ENCODE measurements around the gene SNX19.

SNX19 gene

GRCh38 chr11:130854483-130854882, 61.8 kb downstream of the SNX19 start:
- Histone ChIP-seq H3K9me3 (ENCODE audit: control insufficient read depth in 1 of 2, low read length in 2 of 2) (peaks cover 0 to 3% of the 10 kb centered on the region in 2 donors), H3K27me3 (ENCODE audit: low read depth, low read length) (no peaks in the 10 kb centered on the region), H3K27ac (ENCODE audit: low read length) (no peak overlapping the region), H3K36me3 (ENCODE audit: control insufficient read depth in 1 of 2, insufficient read depth in 2 of 2, low read length in 2 of 2) (no peaks in the 10 kb centered on the region), H3K4me3 (ENCODE audit: low read depth in 1 of 2, low read length in 2 of 2) (no peak overlapping the region), H3K4me1 (ENCODE audit: control insufficient read depth in 1 of 2, insufficient read depth in 2 of 2, low read length in 2 of 2) (peaks cover 0 to 2% of the 10 kb centered on the region in 2 donors)

DNA sequence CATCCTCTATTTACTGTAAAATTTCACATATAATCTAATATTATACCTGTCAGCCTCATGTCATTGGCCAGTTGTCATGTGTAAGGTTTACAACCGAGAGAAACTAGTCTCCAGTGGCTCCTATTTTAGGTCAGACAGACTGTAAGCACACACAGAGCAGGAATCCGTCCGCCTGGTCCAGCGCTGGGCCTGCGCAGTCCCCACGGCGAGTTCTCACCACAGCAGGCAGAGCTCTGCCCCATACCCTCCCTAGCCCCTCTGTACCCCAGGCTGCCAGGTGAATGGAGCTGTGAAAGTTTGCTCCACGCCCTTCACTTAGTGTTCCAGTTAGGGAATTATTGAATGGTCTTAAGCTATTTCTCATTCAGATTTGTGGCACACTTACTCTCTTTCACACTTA, 63.7 kb downstream of the SNX19 start:
- Histone ChIP-seq H3K36me3 (ENCODE audit: control insufficient read depth in 1 of 2, insufficient read depth in 2 of 2, low read length in 2 of 2) (no peaks in the 10 kb centered on the region), H3K9me3 (ENCODE audit: control insufficient read depth in 1 of 2, low read length in 2 of 2) (peaks cover 0 to 3% of the 10 kb centered on the region in 2 donors), H3K27me3 (ENCODE audit: low read depth, low read length) (no peaks in the 10 kb centered on the region), H3K4me1 (ENCODE audit: control insufficient read depth in 1 of 2, insufficient read depth in 2 of 2, low read length in 2 of 2) (no peaks in the 10 kb centered on the region), H3K4me3 (ENCODE audit: low read depth in 1 of 2, low read length in 2 of 2) (no peak overlapping the region), H3K27ac (ENCODE audit: low read length) (no peak overlapping the region)

GRCh38 chr11:130850185-130850944, 65.9 kb downstream of the SNX19 start:
- H3K4me3 ChIP-seq (ENCODE audit: low read depth in 1 of 2, low read length in 2 of 2): no peak overlapping the region
- H3K4me1 ChIP-seq (ENCODE audit: control insufficient read depth in 1 of 2, insufficient read depth in 2 of 2, low read length in 2 of 2): no peaks in the 10 kb centered on the region
- H3K9me3 ChIP-seq (ENCODE audit: control insufficient read depth in 1 of 2, low read length in 2 of 2): peaks cover 0 to 3% of the 10 kb centered on the region in 2 donors
- H3K27me3 ChIP-seq (ENCODE audit: low read depth, low read length): no peaks in the 10 kb centered on the region
- H3K27ac ChIP-seq (ENCODE audit: low read length): no peak overlapping the region
- H3K36me3 ChIP-seq (ENCODE audit: control insufficient read depth in 1 of 2, insufficient read depth in 2 of 2, low read length in 2 of 2): no peaks in the 10 kb centered on the region

DNA sequence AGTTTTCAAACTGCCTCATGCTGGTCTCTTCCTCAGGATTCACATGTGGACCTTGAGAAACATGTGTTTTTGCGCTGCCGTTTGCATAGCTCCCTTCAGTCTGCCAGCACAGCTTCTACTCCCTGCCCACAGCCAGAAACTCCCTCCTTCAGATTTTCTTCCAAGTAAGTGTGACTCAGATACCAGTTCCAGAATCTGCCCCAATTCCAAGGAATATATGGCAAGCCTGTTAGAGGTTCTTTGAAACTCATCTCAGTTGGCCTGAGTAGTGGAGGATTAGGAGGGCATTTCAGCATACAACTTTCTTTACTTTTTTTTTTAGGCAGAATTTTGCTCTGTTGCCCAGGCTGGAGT, 67.1 kb downstream of the SNX19 start:
- Histone ChIP-seq H3K9me3 (ENCODE audit: control insufficient read depth in 1 of 2, low read length in 2 of 2) (peaks cover 0 to 3% of the 10 kb centered on the region in 2 donors), H3K36me3 (ENCODE audit: control insufficient read depth in 1 of 2, insufficient read depth in 2 of 2, low read length in 2 of 2) (no peaks in the 10 kb centered on the region), H3K27ac (ENCODE audit: low read length) (no peak overlapping the region), H3K27me3 (ENCODE audit: low read depth, low read length) (no peaks in the 10 kb centered on the region), H3K4me1 (ENCODE audit: control insufficient read depth in 1 of 2, insufficient read depth in 2 of 2, low read length in 2 of 2) (no peaks in the 10 kb centered on the region), H3K4me3 (ENCODE audit: low read depth in 1 of 2, low read length in 2 of 2) (no peak overlapping the region)

GRCh38 chr11:130848361-130849214, 67.7 kb downstream of the SNX19 start:
- no peak overlapping the region for H3K4me3 ChIP-seq (ENCODE audit: low read depth in 1 of 2, low read length in 2 of 2)
- no peaks in the 10 kb centered on the region for H3K4me1 ChIP-seq (ENCODE audit: control insufficient read depth in 1 of 2, insufficient read depth in 2 of 2, low read length in 2 of 2)
- no peaks in the 10 kb centered on the region for H3K27me3 ChIP-seq (ENCODE audit: low read depth, low read length)
- H3K9me3 ChIP-seq (ENCODE audit: control insufficient read depth in 1 of 2, low read length in 2 of 2): peaks cover 0 to 3% of the 10 kb centered on the region in 2 donors
- no peaks in the 10 kb centered on the region for H3K36me3 ChIP-seq (ENCODE audit: control insufficient read depth in 1 of 2, insufficient read depth in 2 of 2, low read length in 2 of 2)
- no peak overlapping the region for H3K27ac ChIP-seq (ENCODE audit: low read length)

GRCh38 chr11:130847517-130847916, 68.8 kb downstream of the SNX19 start:
- Histone ChIP-seq H3K9me3 (ENCODE audit: control insufficient read depth in 1 of 2, low read length in 2 of 2) (peaks cover 0 to 3% of the 10 kb centered on the region in 2 donors), H3K4me3 (ENCODE audit: low read depth in 1 of 2, low read length in 2 of 2) (no peak overlapping the region), H3K27ac (ENCODE audit: low read length) (no peak overlapping the region), H3K27me3 (ENCODE audit: low read depth, low read length) (no peaks in the 10 kb centered on the region), H3K4me1 (ENCODE audit: control insufficient read depth in 1 of 2, insufficient read depth in 2 of 2, low read length in 2 of 2) (no peaks in the 10 kb centered on the region), H3K36me3 (ENCODE audit: control insufficient read depth in 1 of 2, insufficient read depth in 2 of 2, low read length in 2 of 2) (no peaks in the 10 kb centered on the region)

GRCh38 chr11:130846606-130847005, 69.7 kb downstream of the SNX19 start:
- Histone ChIP-seq H3K4me1 (ENCODE audit: control insufficient read depth in 1 of 2, insufficient read depth in 2 of 2, low read length in 2 of 2) (no peaks in the 10 kb centered on the region), H3K27ac (ENCODE audit: low read length) (no peak overlapping the region), H3K27me3 (ENCODE audit: low read depth, low read length) (no peaks in the 10 kb centered on the region), H3K9me3 (ENCODE audit: control insufficient read depth in 1 of 2, low read length in 2 of 2) (peaks cover 0 to 2% of the 10 kb centered on the region in 2 donors), H3K36me3 (ENCODE audit: control insufficient read depth in 1 of 2, insufficient read depth in 2 of 2, low read length in 2 of 2) (no peaks in the 10 kb centered on the region), H3K4me3 (ENCODE audit: low read depth in 1 of 2, low read length in 2 of 2) (no peak overlapping the region)

- no peaks in the 10 kb centered on the region for H3K36me3 ChIP-seq (ENCODE audit: control insufficient read depth in 1 of 2, insufficient read depth in 2 of 2, low read length in 2 of 2)
- no peak overlapping the region for H3K4me3 ChIP-seq (ENCODE audit: low read depth in 1 of 2, low read length in 2 of 2)
- no peaks in the 10 kb centered on the region for H3K27me3 ChIP-seq (ENCODE audit: low read depth, low read length)
- no peaks in the 10 kb centered on the region for H3K9me3 ChIP-seq (ENCODE audit: control insufficient read depth in 1 of 2, low read length in 2 of 2)
- H3K27ac ChIP-seq (ENCODE audit: low read length): no peak overlapping the region
- H3K4me1 ChIP-seq (ENCODE audit: control insufficient read depth in 1 of 2, insufficient read depth in 2 of 2, low read length in 2 of 2): no peaks in the 10 kb centered on the region
Observed at GRCh38 chr11:130842001-130842400, 74.3 kb downstream of the SNX19 start.

GRCh38 chr11:130840679-130841078, 75.6 kb downstream of the SNX19 start:
- Histone ChIP-seq H3K4me1 (ENCODE audit: control insufficient read depth in 1 of 2, insufficient read depth in 2 of 2, low read length in 2 of 2) (no peaks in the 10 kb centered on the region), H3K27me3 (ENCODE audit: low read depth, low read length) (no peaks in the 10 kb centered on the region), H3K9me3 (ENCODE audit: control insufficient read depth in 1 of 2, low read length in 2 of 2) (no peaks in the 10 kb centered on the region), H3K4me3 (ENCODE audit: low read depth in 1 of 2, low read length in 2 of 2) (no peak overlapping the region), H3K27ac (ENCODE audit: low read length) (no peak overlapping the region), H3K36me3 (ENCODE audit: control insufficient read depth in 1 of 2, insufficient read depth in 2 of 2, low read length in 2 of 2) (no peaks in the 10 kb centered on the region)

- no peaks in the 10 kb centered on the region for H3K27me3 ChIP-seq (ENCODE audit: low read depth, low read length)
- no peaks in the 10 kb centered on the region for H3K4me1 ChIP-seq (ENCODE audit: control insufficient read depth in 1 of 2, insufficient read depth in 2 of 2, low read length in 2 of 2)
- no peak overlapping the region for H3K4me3 ChIP-seq (ENCODE audit: low read depth in 1 of 2, low read length in 2 of 2)
- no peaks in the 10 kb centered on the region for H3K36me3 ChIP-seq (ENCODE audit: control insufficient read depth in 1 of 2, insufficient read depth in 2 of 2, low read length in 2 of 2)
- H3K27ac ChIP-seq (ENCODE audit: low read length): no peak overlapping the region
- no peaks in the 10 kb centered on the region for H3K9me3 ChIP-seq (ENCODE audit: control insufficient read depth in 1 of 2, low read length in 2 of 2)
Observed at GRCh38 chr11:130839981-130840666, 76.2 kb downstream of the SNX19 start.

DNA sequence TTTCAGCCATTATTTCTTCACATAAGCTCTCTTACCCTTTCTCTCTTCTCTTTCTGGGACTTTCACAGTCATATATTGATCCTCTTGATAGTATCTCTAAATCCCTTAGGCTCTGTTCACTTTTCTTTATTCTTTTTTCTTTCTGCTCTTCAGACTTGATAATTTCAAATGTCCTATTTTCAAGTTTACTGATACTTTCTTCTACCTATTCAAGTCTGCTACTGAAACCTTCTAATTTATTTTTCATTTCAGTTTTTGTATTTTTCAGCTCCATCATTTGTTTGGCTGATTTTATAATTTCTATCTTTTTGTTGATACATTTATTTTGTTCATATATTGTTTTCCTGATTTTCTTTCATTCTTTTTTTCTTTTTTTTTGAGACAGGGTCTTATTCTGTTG, 79.1 kb downstream of the SNX19 start:
- H3K9me3 ChIP-seq (ENCODE audit: control insufficient read depth in 1 of 2, low read length in 2 of 2): no peaks in the 10 kb centered on the region
- no peaks in the 10 kb centered on the region for H3K27me3 ChIP-seq (ENCODE audit: low read depth, low read length)
- H3K36me3 ChIP-seq (ENCODE audit: control insufficient read depth in 1 of 2, insufficient read depth in 2 of 2, low read length in 2 of 2): no peaks in the 10 kb centered on the region
- H3K27ac ChIP-seq (ENCODE audit: low read length): no peak overlapping the region
- H3K4me1 ChIP-seq (ENCODE audit: control insufficient read depth in 1 of 2, insufficient read depth in 2 of 2, low read length in 2 of 2): no peaks in the 10 kb centered on the region
- H3K4me3 ChIP-seq (ENCODE audit: low read depth in 1 of 2, low read length in 2 of 2): no peak overlapping the region
